Thyroid gland (tissue), 4 donors: ENCODE measurements around the gene MRPL18.

Experiments used
- CTCF ChIP-seq, 6 experiments: fragments of 200-600 bp in 3 of 6; fragments of 450-650 bp in 3 of 6; sonication (generic) in 3 of 6; IDR thresholded peaks; one replicate each; pipeline ENCODE4 v1.5.1; 2016 to 2019; ENCODE audit warnings: antibody characterized with exemption in 6 of 6, mild to moderate bottlenecking in 2 of 6, inconsistent platforms in 1 of 6, moderate library complexity in 1 of 6
- POLR2A ChIP-seq, 2 donors: fragments of 450-650 bp; IDR thresholded peaks; one replicate each; pipeline ENCODE4 v1.6.1; 2017; ENCODE audit warnings: antibody characterized with exemption in 2 of 2, mild to moderate bottlenecking in 2 of 2, moderate library complexity in 1 of 2

GRCh38 chr6:159758031-159759001 lies 32.0 kb upstream of the MRPL18 start:
- TF ChIP-seq CTCF (IDR thresholded peaks at IDR 0.05) = no peak
- no peak for TF ChIP-seq POLR2A (IDR thresholded peaks at IDR 0.05)
